Measurements from ENCODE around the gene CADPS.
A peak's percentile ranks its signal among the peaks of the same experiment; 100 is the strongest.

The CADPS gene

DNA sequence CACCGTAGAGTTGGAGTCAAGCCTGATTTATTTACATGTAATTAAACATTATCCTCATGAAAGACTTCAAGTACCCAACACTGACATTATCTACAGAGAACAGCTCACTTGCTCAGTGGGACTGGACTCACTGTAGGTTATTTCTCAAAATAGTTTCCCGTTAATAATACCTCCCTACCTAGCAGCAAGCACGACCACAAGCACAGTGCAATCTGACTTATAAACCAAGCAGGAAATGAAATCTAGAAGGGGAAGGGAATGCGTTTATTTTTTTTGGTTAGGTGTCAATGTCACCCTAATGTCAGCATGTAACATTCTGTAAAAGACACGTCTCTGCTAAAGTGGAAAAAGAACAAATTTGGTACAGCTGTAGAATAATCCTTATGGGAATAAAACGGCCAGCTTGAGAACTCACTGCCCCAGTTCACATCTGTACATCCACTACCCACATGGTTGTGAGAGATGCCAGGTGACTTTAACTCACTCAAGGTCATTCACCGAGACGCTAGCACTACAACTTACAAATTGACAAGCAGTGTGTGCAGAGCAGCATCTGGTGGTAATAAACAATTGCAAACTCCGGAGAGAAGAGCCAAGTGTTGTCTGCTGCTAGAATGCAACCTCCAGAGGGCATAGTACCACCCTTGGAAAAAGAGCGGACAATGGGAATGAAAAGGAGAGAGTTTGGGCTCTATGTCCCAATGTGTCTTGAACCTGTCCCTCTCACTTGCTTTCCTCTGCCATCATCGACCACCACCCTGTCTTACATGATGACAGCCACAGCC, 242.5 kb downstream of the CADPS start:
- peak; percentile 19 for DNase-seq (ENCODE audit: low spot score)

- DNase-seq (ENCODE audit: low spot score) = no peak
Measured at GRCh38 chr3:62631488-62631887, 243.7 kb downstream of the CADPS start.

GRCh38 chr3:62630664-62631063, 244.6 kb downstream of the CADPS start:
- DNase-seq (ENCODE audit: low spot score) = no peak

- no peak for DNase-seq (ENCODE audit: low spot score)
Measured at GRCh38 chr3:62625268-62625667, 249.9 kb downstream of the CADPS start.

DNA sequence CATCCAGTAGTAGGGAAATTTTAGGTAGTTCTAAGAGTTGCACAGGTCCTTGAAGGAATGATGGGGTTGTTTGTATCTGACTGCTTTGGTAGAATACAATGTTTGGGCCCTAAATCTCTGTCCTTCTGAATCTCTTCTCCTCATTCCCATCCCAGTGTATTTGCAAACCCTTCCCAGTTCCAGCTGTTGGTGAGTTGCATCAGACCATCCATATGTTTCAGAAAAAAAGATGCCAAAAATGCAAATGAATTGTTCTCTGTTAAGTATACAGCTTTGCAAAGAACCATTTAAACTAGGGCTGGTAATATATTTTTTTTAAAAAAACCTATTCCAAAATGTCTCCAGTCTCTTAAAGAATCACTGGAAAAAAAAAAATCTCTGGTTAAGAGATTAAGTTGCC, 251.0 kb downstream of the CADPS start:
- DNase-seq (ENCODE audit: low spot score) = no peak

DNA sequence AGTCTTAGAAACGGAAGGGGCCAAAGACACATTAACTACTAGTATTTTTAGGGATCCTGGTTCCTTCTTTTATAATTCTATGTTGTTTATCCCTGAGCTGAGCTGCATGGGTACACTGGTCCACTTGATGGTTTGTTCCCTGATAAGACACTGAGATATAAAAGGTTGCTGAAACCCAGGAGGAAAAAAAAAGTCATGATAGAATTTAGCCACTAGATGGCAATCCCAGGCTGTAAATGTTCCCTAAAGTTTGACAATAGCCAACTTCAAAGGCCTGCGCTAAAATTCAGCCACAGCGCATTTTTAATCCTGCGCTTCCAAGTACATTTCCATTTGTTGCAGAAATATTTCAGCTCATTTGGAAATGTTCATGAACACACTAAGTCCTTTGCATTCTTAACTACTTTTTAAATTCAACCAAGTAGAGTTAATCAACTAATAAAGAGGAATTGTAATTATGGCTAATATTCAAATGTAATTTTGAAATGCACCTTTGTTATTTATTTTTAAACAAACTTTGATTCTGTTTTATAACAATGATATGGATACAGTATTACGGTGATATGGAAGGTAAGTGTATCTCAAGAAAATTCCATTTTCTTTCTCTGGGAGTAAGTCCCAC, 252.6 kb downstream of the CADPS start:
- peak; percentile 52 for DNase-seq (ENCODE audit: low spot score)

- DNase-seq (ENCODE audit: low spot score) = no peak
Measured at GRCh38 chr3:62621925-62622324, 253.3 kb downstream of the CADPS start.

DNA sequence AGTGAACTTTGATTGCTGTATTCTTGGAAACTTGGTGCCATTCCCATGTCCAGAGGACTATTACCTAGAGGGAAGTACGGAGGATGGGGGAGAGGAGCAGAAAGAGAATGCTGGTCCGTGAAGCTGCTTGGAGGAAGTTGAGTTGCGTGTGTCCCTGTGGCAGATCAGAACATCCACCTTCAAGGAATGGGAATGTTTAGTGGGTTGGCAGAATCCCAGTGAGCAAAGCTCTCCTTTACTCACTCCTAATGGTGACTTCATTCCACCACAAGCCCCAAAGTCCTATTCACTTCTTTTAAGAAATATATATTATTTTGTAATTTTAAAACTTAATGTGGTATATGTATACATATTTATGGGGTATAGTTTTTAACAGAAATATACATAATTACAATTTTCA, 254.0 kb downstream of the CADPS start:
- DNase-seq (ENCODE audit: low spot score) = no peak

GRCh38 chr3:62615258-62615849, 259.9 kb downstream of the CADPS start:
- DNase-seq (ENCODE audit: low spot score) = no peak

GRCh38 chr3:62614527-62614926, 260.7 kb downstream of the CADPS start:
- no peak for DNase-seq (ENCODE audit: low spot score)

DNA sequence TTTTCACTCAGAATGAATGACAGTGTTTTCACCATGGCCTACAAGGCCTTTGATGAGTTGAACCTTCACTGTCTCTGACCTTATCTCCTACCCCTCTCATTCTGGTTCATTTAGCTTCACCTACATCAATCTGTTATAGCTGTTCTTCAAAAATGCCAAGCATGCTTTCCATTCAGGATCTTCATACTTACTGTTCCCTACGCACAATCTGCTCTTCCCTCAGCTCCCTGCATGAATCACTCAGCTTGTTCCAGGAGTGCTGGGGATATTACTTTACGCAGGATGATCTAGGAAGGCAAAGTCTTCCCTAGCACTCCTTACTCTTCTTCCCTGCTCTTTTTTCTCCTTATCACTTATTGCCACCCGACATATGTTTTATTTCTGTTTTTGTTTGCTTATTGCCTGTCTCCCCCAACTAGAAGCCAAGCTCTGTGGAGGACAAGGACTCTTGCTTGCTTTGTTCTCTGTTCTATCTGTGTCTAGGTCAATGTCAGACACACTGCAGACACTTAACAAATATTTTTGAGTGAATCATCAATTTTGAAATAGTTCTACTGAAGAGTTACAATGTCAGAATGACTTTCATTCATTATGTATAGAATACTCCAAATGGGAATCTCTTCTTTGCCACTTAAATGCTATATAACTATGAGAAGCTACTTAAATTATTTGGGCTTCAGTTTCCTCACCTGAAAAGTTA, 263.5 kb downstream of the CADPS start:
- DNase-seq (ENCODE audit: low spot score) = peak; percentile 27

DNA sequence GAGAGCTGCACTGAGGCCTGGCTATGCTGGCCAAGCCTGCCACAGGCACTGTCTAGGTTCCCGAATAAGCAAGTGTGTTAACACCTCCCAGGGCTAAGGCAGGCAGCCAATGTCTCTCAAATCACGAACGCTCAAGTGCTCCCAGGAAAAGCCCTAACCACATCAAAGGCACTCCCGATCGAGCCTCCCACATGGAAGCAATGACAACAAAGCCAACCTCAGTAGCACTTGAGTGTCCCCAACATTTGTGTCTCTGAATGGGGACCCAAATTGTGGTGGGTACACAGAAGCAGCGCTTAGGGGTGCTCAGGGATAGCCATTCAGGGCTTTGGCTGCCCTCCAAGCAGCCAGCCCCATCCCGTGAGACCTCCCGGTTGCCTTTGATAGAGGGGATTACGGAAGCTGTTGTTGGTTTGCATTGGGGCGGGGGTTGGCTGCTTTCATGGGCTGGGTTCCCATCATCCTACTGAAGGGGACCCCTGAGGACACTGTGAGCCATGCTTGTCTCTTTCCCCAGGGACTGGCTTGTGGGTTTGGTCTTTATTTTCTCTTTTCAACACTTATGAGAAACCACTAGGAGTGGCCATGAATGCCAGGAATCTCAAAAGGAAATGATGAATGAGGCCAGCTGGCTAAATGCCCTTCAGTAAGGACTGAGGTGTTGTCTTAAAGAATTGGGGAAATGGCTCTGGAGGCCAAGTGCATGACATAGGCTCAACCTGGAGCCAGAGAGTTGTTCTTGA, 267.8 kb downstream of the CADPS start:
- peak; percentile 50 for DNase-seq (ENCODE audit: low spot score)

GRCh38 chr3:62605413-62606068, 269.7 kb downstream of the CADPS start:
- no peak for DNase-seq (ENCODE audit: low spot score)

GRCh38 chr3:62604751-62605351, 270.4 kb downstream of the CADPS start:
- no peak for DNase-seq (ENCODE audit: low spot score)

DNA sequence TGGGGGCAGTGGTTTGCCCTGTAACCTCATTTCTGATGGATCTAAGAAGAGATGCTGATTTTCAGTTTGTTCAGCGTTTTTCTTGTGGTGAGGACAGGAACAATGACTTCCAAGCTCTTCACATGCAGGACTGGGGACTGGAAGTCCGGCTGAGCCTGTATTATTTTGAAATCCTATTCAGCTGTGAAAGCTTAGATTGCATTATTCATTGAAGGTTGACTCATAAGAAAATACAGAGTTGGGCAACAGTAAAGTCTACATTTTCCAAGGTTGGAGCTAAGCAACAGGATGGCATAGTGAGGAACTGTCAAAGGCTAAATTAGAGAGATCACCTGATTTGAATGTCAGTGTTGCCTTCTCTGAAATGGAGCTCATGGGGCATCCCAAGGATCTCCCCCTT, 270.9 kb downstream of the CADPS start:
- DNase-seq (ENCODE audit: low spot score) = peak; percentile 54

DNA sequence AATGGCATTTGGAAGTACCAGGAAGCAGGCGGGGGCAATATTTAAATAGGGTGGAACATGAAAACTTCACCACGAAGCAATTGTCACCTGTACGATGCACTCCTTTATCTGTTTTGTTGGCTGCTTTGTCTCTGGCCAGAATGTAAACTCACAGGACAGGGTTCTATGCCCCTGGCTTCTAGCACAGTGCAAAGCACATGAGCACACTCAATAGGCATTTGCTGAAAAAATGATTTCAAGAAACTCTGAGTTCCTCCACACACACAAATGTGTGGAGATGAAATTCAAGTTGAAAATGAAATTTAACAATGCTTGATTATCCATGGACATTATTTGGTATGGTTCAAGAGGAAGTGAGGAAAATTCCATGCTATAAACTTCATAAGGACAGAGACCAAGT, 272.2 kb downstream of the CADPS start:
- DNase-seq (ENCODE audit: low spot score) = no peak

DNA sequence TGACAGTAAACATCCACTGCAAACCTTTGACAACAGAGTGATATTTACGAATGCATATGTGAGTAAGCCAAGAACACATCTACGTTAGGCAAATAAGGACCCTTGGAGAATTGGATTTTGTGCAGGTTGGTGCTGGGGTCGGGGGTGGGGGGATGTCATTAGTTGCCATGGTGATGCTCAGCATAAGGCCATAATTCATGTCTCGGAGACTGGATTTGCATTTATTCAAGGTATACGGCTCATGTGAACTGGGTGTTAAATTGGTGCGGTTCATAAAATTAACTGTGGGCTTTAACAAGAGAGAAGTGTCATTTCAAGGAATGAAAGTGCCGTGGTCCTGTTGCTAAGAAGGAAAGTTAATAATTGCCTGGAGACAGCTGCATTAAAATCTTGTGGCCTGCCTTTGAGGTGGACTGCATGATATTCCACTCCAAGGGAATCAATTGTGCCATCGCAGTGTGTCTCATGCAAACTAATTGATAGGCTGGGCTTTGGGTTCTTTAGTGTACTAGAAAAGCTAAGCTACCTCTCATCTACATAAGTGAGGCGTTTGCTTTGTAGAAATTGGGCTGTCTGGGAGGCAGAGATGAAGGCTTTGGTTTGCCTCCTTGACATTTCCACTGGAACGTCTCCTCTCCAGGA, 273.0 kb downstream of the CADPS start:
- no peak for DNase-seq (ENCODE audit: low spot score)

- peak; percentile 44 for DNase-seq (ENCODE audit: low spot score)
Measured at GRCh38 chr3:62601238-62602070, 273.8 kb downstream of the CADPS start.

- no peak for DNase-seq (ENCODE audit: low spot score)
Measured at GRCh38 chr3:62600033-62600432, 275.2 kb downstream of the CADPS start.

DNA sequence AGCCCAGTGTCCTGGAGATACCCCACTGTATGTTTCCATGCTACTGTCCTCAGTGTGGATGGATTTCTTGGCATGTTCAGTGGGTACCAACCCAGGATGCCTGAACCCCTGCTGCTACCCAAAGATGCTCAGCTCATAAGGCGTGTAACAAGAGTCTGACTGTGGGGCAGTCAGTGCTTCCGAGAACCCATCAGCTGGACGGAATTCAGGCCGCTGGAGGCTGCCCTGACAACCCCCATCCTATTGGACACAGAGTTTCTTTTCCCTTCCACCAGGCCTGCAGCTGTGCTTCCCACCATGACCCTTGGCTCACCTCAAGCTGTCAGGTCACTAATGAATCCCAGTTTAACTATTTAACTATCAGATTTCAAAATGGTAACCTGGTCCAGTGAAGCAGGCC, 277.7 kb downstream of the CADPS start:
- no peak for DNase-seq (ENCODE audit: low spot score)
